Right lung (tissue), 10 donors: ENCODE data around the gene OCLN. TPM values are rescaled to one million over a fixed set of nuclear protein-coding genes. Genes with fewer than 3 reads are reported as not detected.
"Not testable (repeated sequence)": the region's sequence is repeated elsewhere in the genome, so short reads cannot be mapped to it uniquely, and the experiment has no call there.

Experiments used
- DNase-seq, 2 donors: peaks; one replicate each; pipeline ENCODE4 v3.0.0-alpha.2; 2013
- long read RNA-seq, 8 donors: transcript quantifications; one replicate each; lab custom pipeline, GENCODE V29; 2026
- polyA plus RNA-seq, 5 donors: library from polyadenylated mRNA; unstranded; fragments of 120-200 nt; gene quantifications; one replicate each; pipeline versions ENCODE4 v1.2.1 to v1.2.3, GENCODE V29; 2013; ENCODE audit warnings: inconsistent platforms in 1 of 5, low replicate concordance in 1 of 5; ENCODE audit not compliant: insufficient read length in 5 of 5, insufficient read depth in 1 of 5

The OCLN gene, protein sequence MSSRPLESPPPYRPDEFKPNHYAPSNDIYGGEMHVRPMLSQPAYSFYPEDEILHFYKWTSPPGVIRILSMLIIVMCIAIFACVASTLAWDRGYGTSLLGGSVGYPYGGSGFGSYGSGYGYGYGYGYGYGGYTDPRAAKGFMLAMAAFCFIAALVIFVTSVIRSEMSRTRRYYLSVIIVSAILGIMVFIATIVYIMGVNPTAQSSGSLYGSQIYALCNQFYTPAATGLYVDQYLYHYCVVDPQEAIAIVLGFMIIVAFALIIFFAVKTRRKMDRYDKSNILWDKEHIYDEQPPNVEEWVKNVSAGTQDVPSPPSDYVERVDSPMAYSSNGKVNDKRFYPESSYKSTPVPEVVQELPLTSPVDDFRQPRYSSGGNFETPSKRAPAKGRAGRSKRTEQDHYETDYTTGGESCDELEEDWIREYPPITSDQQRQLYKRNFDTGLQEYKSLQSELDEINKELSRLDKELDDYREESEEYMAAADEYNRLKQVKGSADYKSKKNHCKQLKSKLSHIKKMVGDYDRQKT
- 10 to 100 TPM; 28.6 to 49.4 (median 45.9) TPM for polyA plus RNA-seq
- long read RNA-seq, donor 1, partial matches to known transcripts: 0 of 4 reads
- long read RNA-seq, donor 1, other reads (novel, unspliced or antisense): 0 of 4 reads
- long read RNA-seq, donor 2: 0 reads
- long read RNA-seq, donor 3, full-length matches to known transcripts: 5 of 5 reads
- long read RNA-seq, donor 3, partial matches to known transcripts: 0 of 5 reads
- long read RNA-seq, donor 3, other reads (novel, unspliced or antisense): 0 of 5 reads
- long read RNA-seq, donor 4, partial matches to known transcripts: 33 of 37 reads
- long read RNA-seq, donor 4, other reads (novel, unspliced or antisense): 0 of 37 reads
- long read RNA-seq, donor 5, partial matches to known transcripts: 0 of 3 reads
- long read RNA-seq, donor 5, other reads (novel, unspliced or antisense): 0 of 3 reads
- long read RNA-seq, donor 6, full-length matches to known transcripts: 9 of 9 reads
- long read RNA-seq, donor 6, partial matches to known transcripts: 0 of 9 reads
- long read RNA-seq, donor 6, other reads (novel, unspliced or antisense): 0 of 9 reads
- long read RNA-seq, donor 7, full-length matches to known transcripts: 7 of 7 reads
- long read RNA-seq, donor 7, partial matches to known transcripts: 0 of 7 reads
- long read RNA-seq, donor 7, other reads (novel, unspliced or antisense): 0 of 7 reads
- long read RNA-seq, donor 8: 0 reads

- peak; percentile 66 to 75 for DNase-seq
Observed at GRCh38 chr5:69492391-69492922, at the start of gene OCLN. OCLN (plus strand) TSS chr5:69492790; CDS start chr5:69504245, 11,455 bp downstream.

GRCh38 chr5:69444127-69444754, 48.3 kb upstream of the OCLN start:
- no peak for DNase-seq

DNA sequence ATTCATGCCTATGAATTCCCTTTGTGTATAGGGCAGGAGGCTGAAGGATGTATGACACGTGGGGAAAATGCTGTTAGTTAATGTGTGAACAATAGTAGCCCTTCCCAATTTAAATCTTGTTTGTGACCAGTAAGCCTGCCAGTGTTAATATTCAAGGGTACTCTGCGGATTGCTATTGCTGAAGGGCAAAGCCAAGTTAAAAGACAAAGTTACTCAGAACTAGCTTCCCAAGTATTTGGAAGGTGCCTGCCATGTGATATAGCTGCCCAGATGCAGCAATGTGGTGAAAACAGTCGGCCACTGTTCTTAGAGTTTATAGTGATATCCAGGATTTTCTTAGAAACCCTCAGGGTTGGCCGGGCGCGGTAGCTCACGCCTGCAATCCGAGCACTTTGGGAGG, 43.1 kb upstream of the OCLN start:
- no peak for DNase-seq

DNA sequence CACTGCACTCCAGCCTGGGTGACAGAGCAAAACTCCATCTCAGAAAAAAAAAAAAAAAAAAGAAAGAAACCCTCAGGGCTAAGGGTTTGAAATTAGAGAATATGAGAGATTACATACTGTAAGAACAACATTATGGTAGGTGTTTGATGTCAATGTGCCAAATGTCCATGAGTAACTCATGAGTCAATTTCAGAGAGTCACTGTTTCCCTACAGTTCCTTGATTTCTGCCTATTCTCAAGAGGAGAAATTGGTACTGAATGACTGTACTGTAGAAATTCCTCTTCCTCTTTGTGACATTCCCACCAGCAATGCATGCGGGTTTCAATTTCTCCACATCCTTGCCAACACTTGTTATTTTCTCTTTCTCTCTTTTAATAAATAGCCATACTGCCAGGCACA, 42.5 kb upstream of the OCLN start:
- no peak for DNase-seq

DNA sequence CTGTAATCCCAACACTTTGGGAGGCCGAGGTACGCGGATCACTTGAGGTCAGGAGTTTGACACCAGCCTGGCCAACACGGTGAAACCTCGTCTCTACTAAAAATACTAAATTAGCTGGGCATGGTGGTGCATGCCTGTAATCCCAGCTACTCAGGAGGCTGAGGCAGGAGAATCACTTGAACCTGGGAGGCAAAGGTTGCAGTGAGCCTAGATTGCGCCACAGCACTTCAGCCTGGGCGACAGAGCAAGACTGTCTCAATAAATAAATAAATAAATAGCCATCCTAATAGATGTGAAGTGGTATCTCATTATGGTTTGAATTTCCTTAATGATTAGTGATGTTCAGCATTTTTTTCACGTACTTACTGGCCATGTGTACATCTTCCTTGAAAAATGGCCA, 42.1 kb upstream of the OCLN start:
- DNase-seq: not testable (repeated sequence)

- no peak for DNase-seq
Observed at GRCh38 chr5:69451941-69452647, 40.5 kb upstream of the OCLN start.

DNA sequence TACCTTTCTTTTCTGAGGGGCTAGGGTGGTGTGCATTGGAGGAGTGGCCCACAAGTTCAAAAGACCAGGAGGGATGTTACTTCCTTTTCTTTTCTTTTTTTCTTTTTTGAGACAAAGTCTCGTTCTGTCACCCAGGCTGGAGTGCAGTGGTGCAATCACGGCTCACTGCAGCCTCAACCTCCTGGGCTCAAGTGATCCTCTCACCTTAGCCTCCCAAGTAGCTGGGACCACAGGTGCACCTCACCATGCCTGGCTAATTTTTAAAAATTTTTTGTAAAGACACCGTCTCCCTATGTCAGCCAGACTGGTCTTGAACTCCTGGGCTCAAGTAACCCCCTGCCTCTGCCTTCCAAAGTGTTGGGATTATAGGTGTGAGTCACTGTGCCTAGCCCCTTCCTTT, 39.1 kb upstream of the OCLN start:
- DNase-seq: not testable (repeated sequence)

- no peak for DNase-seq
Observed at GRCh38 chr5:69454460-69455249, 37.9 kb upstream of the OCLN start.

- DNase-seq: not testable (repeated sequence)
Observed at GRCh38 chr5:69455428-69455988, 37.1 kb upstream of the OCLN start.

GRCh38 chr5:69462170-69462569, 30.4 kb upstream of the OCLN start:
- no peak for DNase-seq

DNA sequence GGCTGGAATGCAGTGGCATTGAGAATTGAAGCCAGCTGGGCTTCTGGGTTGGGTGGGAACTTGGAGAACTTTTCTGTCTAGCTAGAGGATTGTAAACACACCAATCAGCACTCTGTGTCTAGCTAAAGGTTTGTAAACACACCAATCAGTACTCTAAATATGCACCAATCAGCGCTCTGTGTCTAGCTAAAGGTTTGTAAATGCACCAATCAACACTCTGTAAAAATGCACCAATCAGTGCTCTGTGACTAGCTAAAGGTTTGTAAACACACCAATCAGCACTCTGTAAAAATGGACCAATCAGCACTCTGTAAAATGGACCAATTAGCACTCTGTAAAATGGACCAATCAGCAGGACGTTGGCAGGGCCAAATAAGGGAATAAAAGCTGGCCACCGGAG, 26.2 kb upstream of the OCLN start:
- not testable (repeated sequence) for DNase-seq

DNA sequence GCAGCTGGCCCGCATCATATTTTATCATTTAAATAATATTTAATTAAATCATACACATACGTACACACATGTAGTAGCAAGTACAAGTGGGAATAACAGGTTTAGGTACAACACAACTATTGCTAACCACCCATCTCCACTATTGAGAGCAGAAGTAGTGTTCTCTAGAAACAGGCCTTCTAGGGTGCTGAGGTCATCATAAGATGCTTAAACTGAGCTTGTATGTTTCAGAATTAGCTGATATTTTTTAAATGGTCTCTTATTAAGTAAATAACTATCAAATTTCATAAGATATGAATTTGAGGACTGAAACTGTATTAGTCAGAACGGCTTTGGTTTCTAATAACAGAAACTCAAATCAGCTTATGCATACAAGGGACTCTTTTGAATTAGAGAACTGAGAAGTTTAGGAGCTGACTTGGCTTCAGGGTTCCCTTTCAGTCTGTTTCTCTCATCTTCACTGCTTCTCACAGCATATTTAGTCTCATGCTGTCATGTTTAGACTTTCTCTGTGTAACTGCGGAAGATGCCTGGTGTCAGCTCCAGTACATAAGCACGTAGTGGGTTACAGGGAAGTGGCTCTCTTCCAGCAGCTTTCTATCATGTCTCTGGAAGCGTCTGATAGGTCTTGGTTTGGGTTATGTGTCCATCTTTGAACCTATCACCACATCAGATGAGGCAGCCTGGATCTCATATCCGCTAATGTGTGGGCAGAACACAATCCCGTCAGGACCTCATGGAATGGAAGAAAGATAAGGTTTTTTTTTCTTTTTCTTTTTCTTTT, 25.0 kb upstream of the OCLN start:
- DNase-seq: no peak

DNA sequence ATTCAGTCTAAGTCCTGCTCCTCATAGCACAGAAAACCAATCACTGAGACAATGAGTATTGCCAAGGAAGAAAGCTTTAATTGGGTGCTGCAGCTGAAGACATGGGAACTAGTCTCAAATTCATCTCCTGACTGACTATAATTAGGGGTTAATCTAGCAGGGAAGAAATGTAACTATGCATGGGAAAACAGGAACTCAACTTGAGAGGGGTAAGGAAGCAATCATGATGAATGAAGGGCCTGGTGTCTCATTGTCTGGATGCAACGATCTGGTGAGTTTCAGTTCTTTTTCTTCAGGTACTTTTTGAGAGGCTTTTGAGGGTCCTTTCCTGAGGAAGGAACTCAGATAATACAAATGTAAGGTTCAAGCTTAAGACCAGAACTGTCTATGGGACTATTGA, 24.0 kb upstream of the OCLN start:
- DNase-seq: no peak

DNA sequence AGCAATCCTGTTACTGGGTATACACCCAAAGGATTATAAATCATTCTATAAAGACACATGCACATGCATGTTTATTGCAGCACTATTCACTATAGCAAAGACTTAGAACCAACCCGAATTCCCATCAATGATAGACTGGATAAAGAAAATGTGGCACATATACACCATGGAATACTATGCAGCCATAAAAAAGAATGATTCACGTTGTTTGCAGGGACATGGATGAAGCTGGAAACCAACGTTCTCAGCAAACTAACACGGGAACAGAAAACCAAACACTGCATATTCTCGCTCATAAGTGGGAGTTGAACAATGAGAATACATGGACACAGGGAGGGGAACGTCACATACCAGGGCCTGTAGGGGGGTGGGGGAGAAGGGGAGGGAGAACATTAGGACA, 21.1 kb upstream of the OCLN start:
- DNase-seq: not testable (repeated sequence)

DNA sequence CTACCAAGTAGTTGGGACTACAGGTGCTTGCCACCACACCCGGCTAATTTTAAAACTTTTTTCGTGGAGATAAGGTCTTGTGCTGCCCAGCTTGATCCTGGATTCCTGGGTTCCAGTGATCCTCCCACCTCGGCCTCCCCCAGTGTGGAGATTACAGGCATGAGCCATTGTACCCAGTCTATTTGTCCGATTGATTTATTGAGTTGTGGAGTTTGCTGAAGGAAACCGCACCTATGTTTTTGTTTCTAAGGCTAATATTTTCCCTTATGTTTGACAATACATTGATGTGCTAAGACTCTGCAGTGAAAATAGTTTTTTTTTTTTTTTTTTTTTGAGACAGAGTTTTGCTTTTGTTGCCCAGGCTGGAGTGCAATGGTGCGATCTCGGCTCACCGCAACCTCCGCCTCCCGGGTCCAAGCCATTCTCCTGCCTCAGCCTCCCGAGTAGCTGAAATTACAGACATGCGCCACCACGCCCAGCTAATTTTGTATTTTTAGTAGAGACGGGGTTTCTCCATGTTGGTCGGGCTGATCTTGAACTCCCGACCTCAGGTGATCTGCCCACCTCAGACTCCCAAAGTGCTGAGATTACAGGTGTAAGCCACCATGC, 20.0 kb upstream of the OCLN start:
- not testable (repeated sequence) for DNase-seq

DNA sequence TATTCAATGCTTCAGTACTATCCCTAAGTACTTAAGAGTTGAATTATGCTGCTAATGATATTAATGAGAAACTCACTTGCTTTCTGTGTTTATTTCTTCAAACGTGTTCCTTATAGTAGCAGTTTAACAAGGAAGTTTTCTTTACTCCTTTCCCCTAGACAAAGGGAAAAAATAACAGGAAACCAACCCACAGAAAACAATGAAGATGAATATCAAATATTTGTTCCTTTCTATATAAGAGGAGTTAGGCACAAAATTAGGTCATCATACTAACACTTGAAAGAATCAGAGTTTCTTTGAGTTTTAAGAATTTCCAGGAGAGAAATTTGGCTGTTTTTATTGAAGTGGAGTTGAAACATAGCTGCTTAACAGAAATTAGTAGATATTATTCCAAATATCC, 15.4 kb upstream of the OCLN start:
- DNase-seq: no peak

GRCh38 chr5:69478296-69478695, 14.3 kb upstream of the OCLN start:
- not testable (repeated sequence) for DNase-seq

DNA sequence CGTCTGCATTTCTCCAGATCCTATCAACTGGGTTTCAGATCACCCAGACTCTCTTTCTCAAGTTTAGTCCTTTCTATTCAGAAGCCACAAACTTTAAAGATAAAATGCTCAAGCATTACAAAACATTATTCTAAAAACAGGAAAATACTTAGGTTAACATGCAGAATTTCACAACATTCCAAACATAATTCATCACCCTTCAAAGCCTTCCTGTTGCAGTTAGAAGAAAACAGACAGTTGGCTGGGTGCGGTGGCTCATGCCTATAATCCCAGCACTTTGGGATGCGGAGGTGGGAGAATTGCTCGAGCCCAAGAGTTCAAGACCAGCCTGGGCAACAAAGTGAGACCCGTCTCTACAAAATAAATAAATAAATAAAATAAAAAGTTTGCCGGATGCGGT, 7.7 kb upstream of the OCLN start:
- no peak for DNase-seq
